Measurements from ENCODE around the gene TMPRSS12.
"Not testable (repeated sequence)": the region's sequence is repeated elsewhere in the genome, so short reads cannot be mapped to it uniquely, and the experiment has no call there.

TMPRSS12 gene

DNA sequence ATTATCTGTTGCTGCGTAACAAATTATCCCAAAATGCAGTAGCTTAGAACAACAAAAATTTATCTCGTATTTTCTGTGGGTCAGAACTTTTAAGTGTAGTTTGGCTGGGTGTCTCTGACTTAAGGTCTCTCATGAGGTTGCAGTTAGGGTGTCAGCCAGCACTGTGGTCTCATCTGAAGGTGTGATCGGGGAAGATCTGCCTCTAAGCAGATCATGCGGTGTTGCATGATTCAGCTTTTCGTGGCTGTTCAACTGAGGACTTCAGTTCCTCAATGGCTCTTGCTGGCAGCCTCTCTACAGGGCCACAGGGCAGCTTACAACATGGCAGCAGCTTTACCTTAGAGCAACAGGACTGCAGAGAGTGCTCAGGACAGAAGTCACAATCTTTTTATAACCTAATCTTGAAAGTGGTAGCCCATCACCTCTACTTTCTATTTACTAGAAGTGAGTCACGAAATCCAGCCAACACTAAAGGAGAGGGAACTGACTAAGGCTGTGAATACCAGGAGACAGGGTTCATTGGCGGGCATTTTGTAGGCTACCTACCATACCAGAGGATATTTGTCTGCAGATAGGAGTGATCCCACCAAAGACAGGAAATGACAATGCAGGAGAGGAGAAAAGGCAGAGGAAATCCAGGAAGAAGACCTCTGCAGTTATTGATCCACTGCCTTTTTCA, 1.8 kb upstream of the TMPRSS12 start:
- no peak for TF ChIP-seq CTCF (IDR thresholded peaks at IDR 0.05; ENCODE audit: low read depth, low read length)
- in situ Hi-C loops (cut with HindIII; ENCODE audit: low sequenced_read_pairs) = no loop called here
- no peak for DNase-seq (ENCODE audit: low read depth, low spot score)
- no peak overlapping the region for H3K4me3 ChIP-seq (ENCODE audit: low read depth, low read length)

- H3K4me3 ChIP-seq (ENCODE audit: low read depth, low read length) = no peak overlapping the region
- no peak for DNase-seq (ENCODE audit: low read depth, low spot score)
- TF ChIP-seq CTCF (IDR thresholded peaks at IDR 0.05; ENCODE audit: low read depth, low read length) = no peak
- in situ Hi-C loops (cut with HindIII; ENCODE audit: low sequenced_read_pairs) = no loop called here
These were observed 802 bp upstream of the TMPRSS12 start for GRCh38 chr12:50841716-50842531.

GRCh38 chr12:50845021-50845647, 2.4 kb downstream of the TMPRSS12 start:
- H3K4me3 ChIP-seq (ENCODE audit: low read depth, low read length) = no peak overlapping the region
- DNase-seq (ENCODE audit: low read depth, low spot score) = no peak
- TF ChIP-seq CTCF (IDR thresholded peaks at IDR 0.05; ENCODE audit: low read depth, low read length) = no peak
- in situ Hi-C loops (cut with HindIII; ENCODE audit: low sequenced_read_pairs) = no loop called here

DNA sequence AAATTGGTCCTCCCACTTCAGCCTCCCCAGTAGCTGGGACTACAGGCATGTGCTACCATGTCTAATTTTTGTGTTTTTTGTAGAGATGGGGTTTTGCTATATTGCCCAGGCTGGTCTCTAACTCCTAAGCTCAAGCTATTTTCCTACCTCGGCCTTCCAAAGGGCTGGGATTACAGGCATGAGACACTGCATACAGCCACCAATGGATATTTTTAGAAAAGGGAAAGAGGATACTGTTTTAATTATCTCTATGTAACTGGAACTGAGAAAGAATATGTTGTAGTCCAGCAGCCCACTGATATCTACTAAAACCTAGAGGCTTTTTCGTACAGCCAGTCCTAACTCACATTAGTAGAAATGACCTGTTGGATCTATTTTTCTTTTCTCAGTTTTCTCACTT, 6.2 kb downstream of the TMPRSS12 start:
- in situ Hi-C loops (cut with HindIII; ENCODE audit: low sequenced_read_pairs) = no loop called here
- TF ChIP-seq CTCF (IDR thresholded peaks at IDR 0.05; ENCODE audit: low read depth, low read length) = no peak
- DNase-seq (ENCODE audit: low read depth, low spot score) = no peak
- H3K4me3 ChIP-seq (ENCODE audit: low read depth, low read length) = no peak overlapping the region

GRCh38 chr12:50855218-50855617, 12.5 kb downstream of the TMPRSS12 start:
- DNase-seq (ENCODE audit: low read depth, low spot score); H3K4me3 ChIP-seq (ENCODE audit: low read depth, low read length); in situ Hi-C loops (cut with HindIII; ENCODE audit: low sequenced_read_pairs): not testable (repeated sequence)

DNA sequence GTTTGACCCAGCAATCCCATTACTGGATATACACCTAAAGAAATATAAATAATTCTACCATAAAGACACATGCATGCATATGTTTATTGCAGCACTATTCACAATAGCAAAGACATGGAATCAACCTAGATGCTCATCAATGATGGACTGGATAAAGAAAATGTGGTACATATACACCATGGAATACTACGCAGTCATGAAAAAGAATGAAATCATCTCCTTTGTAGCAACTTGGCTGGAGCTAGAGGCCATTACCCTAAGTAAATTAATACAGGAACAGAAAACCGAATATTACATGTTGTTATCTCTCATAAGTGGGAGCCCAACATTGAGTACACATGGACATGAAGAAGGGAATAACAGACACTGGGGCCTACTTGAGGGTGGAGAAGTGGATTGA, 13.0 kb downstream of the TMPRSS12 start:
- H3K4me3 ChIP-seq (ENCODE audit: low read depth, low read length); DNase-seq (ENCODE audit: low read depth, low spot score); in situ Hi-C loops (cut with HindIII; ENCODE audit: low sequenced_read_pairs): not testable (repeated sequence)

DNA sequence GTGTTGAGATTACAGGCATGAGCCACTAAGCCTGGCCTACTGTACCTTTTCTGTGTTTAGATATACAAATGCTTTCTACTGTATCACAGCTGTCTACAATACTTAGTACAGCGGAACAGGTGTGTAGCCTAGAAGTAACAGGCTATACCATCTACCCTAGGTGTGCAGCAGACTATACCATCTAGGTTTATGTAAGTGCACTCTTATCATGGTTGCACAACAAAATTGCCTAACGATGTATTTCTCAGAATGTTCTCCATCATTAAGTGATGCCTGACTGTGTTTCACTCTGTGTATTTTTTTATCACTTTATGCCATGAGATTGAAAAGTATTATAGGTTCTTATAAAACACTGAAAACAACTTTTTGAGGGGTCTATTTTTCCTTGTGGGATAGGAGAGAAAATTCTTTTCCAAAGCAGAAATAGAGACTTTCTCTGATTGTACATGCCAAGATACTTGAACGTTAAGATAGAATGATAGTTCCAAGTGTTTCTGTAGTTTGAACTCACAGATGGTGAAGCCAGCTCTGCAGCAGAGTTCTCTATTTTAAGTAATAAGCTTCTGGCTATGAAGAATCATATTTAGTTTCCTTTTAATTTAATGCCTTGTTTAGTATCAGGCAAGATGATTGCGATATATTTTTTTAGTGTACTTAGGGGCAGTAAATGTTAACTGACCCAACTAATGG, 17.0 kb downstream of the TMPRSS12 start:
- no peak for DNase-seq (ENCODE audit: low read depth, low spot score)
- TF ChIP-seq CTCF (IDR thresholded peaks at IDR 0.05; ENCODE audit: low read depth, low read length) = no peak
- in situ Hi-C loops (cut with HindIII; ENCODE audit: low sequenced_read_pairs) = no loop called here
- no peak overlapping the region for H3K4me3 ChIP-seq (ENCODE audit: low read depth, low read length)
